Neutrophil (primary cell): ENCODE results near the gene SH3GL2.

Experiments
- H3K27ac ChIP-seq: fragments of 200-600 bp; sonication (generic); 2 replicates; pipeline ENCODE4 v1.5.1; 2016; ENCODE audit warnings: mild to moderate bottlenecking, moderate library complexity
- H3K27me3 ChIP-seq: fragments of 200-600 bp; sonication (generic); 2 replicates; pipeline ENCODE4 v1.6.0; 2016; ENCODE audit warnings: mild to moderate bottlenecking
- H3K36me3 ChIP-seq: fragments of 200-600 bp; sonication (generic); 2 replicates; pipeline ENCODE4 v1.5.1; 2017
- H3K4me1 ChIP-seq, 2 experiments: fragments of 200-600 bp in 1 of 2; sonication (generic) in 1 of 2; 1 replicate in 1 of 2; 2 replicates in 1 of 2; pipeline versions ENCODE4 v1.5.1 to v1.6.1; 2013 to 2016; ENCODE audit warnings: low read depth in 1 of 2, low read length in 1 of 2, mild to moderate bottlenecking in 1 of 2, moderate library complexity in 1 of 2; ENCODE audit not compliant: control insufficient read depth in 1 of 2, insufficient read depth in 1 of 2
- H3K4me3 ChIP-seq, 2 experiments: fragments of 200-600 bp in 1 of 2; sonication (generic) in 1 of 2; 1 replicate in 1 of 2; 2 replicates in 1 of 2; pipeline ENCODE4 v1.5.1; 2013 to 2016; ENCODE audit warnings: low read depth in 1 of 2, low read length in 1 of 2, mild to moderate bottlenecking in 1 of 2, moderate library complexity in 1 of 2
- H3K9me3 ChIP-seq: fragments of 200-600 bp; sonication (generic); 2 replicates; pipeline ENCODE4 v1.5.1; 2016
- TF ChIP-seq, protein P1 (sequence below): fragments of 200-600 bp; sonication (generic); IDR thresholded peaks from 2 replicates; pipeline ENCODE4 v1.5.1; 2016; ENCODE audit warnings: antibody characterized with exemption

SH3GL2 gene

DNA sequence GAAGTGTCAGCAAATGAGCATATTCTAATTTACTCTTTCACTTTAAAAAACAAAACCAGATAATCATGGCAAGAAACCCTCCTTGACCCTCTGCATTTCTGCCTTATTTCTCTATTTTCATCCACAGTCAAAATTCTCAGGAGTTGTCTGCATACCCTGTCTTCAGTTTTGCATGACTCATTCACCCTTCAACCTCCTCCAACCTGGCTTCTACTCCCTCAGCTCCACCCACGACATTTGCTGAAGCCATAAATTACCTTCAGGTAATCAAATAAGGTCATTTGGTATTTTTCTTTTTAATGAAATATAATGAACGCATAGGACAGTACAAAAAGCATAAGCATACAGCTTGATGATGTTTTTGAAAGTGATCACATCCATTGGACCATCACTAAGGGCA is 27.8 kb upstream of the SH3GL2 start:
- Histone ChIP-seq H3K9me3 (no peaks in the 10 kb centered on the region), H3K27me3 (no peaks in the 10 kb centered on the region), H3K36me3 (no peaks in the 10 kb centered on the region), H3K4me3 (no peak overlapping the region), H3K4me1 (no peaks in the 10 kb centered on the region), H3K27ac (no peak overlapping the region)
- TF ChIP-seq, protein P1, sequence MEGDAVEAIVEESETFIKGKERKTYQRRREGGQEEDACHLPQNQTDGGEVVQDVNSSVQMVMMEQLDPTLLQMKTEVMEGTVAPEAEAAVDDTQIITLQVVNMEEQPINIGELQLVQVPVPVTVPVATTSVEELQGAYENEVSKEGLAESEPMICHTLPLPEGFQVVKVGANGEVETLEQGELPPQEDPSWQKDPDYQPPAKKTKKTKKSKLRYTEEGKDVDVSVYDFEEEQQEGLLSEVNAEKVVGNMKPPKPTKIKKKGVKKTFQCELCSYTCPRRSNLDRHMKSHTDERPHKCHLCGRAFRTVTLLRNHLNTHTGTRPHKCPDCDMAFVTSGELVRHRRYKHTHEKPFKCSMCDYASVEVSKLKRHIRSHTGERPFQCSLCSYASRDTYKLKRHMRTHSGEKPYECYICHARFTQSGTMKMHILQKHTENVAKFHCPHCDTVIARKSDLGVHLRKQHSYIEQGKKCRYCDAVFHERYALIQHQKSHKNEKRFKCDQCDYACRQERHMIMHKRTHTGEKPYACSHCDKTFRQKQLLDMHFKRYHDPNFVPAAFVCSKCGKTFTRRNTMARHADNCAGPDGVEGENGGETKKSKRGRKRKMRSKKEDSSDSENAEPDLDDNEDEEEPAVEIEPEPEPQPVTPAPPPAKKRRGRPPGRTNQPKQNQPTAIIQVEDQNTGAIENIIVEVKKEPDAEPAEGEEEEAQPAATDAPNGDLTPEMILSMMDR, result no peak

DNA sequence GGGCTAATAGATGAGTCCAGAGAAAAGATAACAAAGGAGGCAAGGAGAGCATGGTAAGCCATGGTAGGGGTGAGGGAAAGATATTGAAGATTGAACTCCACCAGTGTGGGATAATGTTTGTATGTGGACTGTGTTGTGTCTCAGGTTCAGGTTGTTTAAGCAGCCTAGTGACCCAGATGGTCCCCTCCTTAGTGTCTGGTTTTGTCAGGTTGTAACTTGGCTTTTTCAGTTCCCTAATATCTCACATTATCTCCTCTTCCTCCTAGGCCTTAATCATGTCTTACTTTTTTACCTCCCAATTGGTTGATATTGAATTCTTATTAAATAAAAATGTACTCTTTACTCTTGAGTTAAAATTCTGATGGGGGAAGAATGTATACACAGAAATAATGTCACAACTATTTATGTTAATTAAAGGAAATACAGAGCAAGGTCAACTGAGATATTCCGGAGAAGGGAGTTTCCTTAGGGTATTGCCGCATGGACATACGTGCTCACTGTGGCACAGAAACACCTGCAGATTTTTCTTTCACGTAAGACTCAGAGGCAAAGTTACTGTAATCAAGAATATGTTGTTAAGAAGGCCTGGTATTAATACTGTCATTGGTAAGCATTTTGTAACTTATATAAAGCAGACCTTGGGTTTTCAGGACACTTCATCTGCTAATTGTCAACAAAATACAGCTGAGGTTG is 23.4 kb upstream of the SH3GL2 start:
- no peaks in the 10 kb centered on the region for H3K9me3 ChIP-seq
- no peaks in the 10 kb centered on the region for H3K27me3 ChIP-seq
- no peak overlapping the region for H3K4me3 ChIP-seq
- H3K36me3 ChIP-seq, result no peaks in the 10 kb centered on the region
- no peak overlapping the region for H3K27ac ChIP-seq
- TF ChIP-seq, protein P1, result no peak
- H3K4me1 ChIP-seq, result no peaks in the 10 kb centered on the region

DNA sequence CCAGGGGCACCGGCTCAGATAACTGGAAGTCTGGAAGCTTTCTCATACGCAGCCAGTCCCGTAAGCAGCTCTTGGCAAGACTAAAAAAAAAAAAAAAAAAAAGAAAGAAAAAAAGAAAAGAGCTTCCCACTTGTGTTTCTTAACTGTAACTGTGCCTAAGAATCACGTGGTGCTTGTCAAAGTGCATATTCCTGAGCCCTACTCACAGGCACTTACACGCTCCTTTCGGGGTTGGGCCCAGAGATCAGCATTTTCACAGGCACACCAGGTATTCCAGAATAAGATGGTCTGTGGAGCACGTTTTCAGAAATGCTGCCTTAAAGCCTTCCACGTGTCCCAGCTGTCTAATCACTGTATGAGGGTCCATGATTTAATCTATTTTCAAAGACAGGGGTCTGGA is 22.6 kb upstream of the SH3GL2 start:
- Histone ChIP-seq H3K4me3 (no peak overlapping the region), H3K36me3 (no peaks in the 10 kb centered on the region), H3K9me3 (no peaks in the 10 kb centered on the region), H3K27ac (no peak overlapping the region), H3K4me1 (no peaks in the 10 kb centered on the region), H3K27me3 (no peaks in the 10 kb centered on the region)
- TF ChIP-seq, protein P1, result no peak

DNA sequence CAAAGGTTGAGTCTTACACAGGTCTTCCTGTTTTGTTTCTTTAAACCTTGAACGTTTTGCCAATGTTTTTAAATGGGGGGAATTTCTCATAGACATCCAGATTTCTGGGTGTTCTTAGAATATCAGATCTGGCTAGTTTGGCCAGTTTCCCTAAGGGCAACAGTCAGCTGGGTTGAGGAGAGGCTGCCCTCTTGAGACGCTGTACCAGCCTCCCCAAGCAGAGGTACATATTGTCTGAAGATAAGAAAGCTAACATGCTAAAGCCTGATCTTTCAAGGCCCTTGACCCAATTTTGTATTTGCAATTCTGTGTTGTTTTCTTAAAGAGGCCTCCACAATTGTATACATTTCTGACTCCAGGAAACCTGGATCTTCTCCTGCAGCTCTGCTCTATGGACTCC is 21.9 kb upstream of the SH3GL2 start:
- Histone ChIP-seq H3K9me3 (no peaks in the 10 kb centered on the region), H3K27ac (no peak overlapping the region), H3K4me1 (no peaks in the 10 kb centered on the region), H3K4me3 (no peak overlapping the region), H3K36me3 (no peaks in the 10 kb centered on the region), H3K27me3 (no peaks in the 10 kb centered on the region)
- TF ChIP-seq, protein P1, result no peak

DNA sequence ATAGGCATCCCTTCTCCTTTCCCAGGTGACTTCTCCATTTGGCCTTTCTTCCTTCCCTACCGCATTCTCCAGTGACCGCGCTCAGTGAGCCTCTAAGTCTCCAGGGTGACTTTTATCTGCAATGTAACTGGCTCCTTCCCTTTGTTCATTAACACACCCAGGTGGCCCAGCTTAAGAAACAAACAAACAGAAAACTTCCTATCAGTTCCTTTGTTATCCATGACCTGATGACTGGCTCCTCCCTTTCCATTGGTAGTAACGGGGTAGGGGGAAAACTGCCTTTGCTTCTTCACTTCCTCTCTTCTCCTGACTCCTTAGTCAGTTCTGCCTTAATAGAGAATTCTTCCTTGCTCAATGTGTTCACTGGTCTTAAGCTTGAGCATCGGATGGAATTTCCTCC is 7.0 kb upstream of the SH3GL2 start:
- no peak overlapping the region for H3K4me3 ChIP-seq
- no peak overlapping the region for H3K27ac ChIP-seq
- H3K9me3 ChIP-seq, result no peaks in the 10 kb centered on the region
- H3K27me3 ChIP-seq, result peaks cover 2% of the 10 kb centered on the region
- no peaks in the 10 kb centered on the region for H3K36me3 ChIP-seq
- no peaks in the 10 kb centered on the region for H3K4me1 ChIP-seq
- TF ChIP-seq, protein P1, result no peak

DNA sequence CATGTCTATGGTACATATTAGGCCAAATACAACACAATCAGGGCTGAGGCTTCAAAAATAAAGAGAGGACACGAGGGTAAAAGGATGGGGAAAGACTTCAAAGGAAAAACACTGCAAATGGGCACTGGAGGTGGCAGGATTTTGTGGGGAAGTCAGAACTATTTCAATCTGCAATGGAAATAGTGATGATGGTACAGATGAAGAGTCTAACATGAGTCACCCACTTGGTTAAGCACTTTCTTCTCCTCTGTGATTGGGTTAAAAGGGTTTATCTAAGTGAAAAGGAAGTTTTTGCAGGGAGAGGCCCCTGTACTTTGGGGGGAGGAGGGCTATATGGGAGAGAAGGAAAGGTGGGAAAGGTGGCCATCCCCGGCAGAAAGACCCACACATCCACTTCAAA is 4.5 kb upstream of the SH3GL2 start:
- peaks cover 0 to 4% of the 10 kb centered on the region in 2 experiments for H3K4me1 ChIP-seq
- H3K36me3 ChIP-seq, result no peaks in the 10 kb centered on the region
- H3K9me3 ChIP-seq, result no peaks in the 10 kb centered on the region
- no peak overlapping the region for H3K4me3 ChIP-seq
- H3K27me3 ChIP-seq, result peaks cover 28% of the 10 kb centered on the region
- TF ChIP-seq, protein P1, result no peak
- H3K27ac ChIP-seq, result no peak overlapping the region
